Measurements from ENCODE around the gene DCST2. TPM values are rescaled to one million over a fixed set of nuclear protein-coding genes. Genes with fewer than 3 reads are reported as not detected.

Gene DCST2
- total RNA-seq, 6 experiments from 2014 or later: 0.08 to 0.14 TPM; not detected in 4

- Mint-ChIP-seq H3K36me3 (ENCODE audit: low read depth) (peaks cover 25% of the 10 kb centered on the region), H3K27ac (no peak overlapping the region), H3K4me1 (ENCODE audit: low read depth) (peaks cover 13% of the 10 kb centered on the region), H3K4me3 (no peak overlapping the region), H3K27me3 (ENCODE audit: insufficient read depth) (peaks cover 7% of the 10 kb centered on the region), H3K9me3 (no peaks in the 10 kb centered on the region)
- TF ChIP-seq CTCF (IDR thresholded peaks at IDR 0.05): peak; percentile 36
- DNase-seq: peak; percentile 97
Measured at GRCh38 chr1:154973344-154974101, 60.1 kb downstream of the DCST2 start.

GRCh38 chr1:154972517-154973343, 60.9 kb downstream of the DCST2 start:
- H3K27ac Mint-ChIP-seq: no peak overlapping the region
- peaks cover 21% of the 10 kb centered on the region for H3K4me1 Mint-ChIP-seq (ENCODE audit: low read depth)
- no peak overlapping the region for H3K4me3 Mint-ChIP-seq
- DNase-seq: peak; percentile 95
- peaks cover 33% of the 10 kb centered on the region for H3K36me3 Mint-ChIP-seq (ENCODE audit: low read depth)
- H3K9me3 Mint-ChIP-seq: no peaks in the 10 kb centered on the region
- peaks cover 7% of the 10 kb centered on the region for H3K27me3 Mint-ChIP-seq (ENCODE audit: insufficient read depth)
- TF ChIP-seq CTCF (IDR thresholded peaks at IDR 0.05): no peak

GRCh38 chr1:154972213-154972516, 61.4 kb downstream of the DCST2 start:
- Mint-ChIP-seq H3K4me3 (no peak overlapping the region), H3K27me3 (ENCODE audit: insufficient read depth) (peaks cover 7% of the 10 kb centered on the region), H3K27ac (no peak overlapping the region), H3K4me1 (ENCODE audit: low read depth) (peaks cover 26% of the 10 kb centered on the region), H3K36me3 (ENCODE audit: low read depth) (peaks cover 35% of the 10 kb centered on the region), H3K9me3 (no peaks in the 10 kb centered on the region)
- no peak for TF ChIP-seq CTCF (IDR thresholded peaks at IDR 0.05)
- no peak for DNase-seq

- Mint-ChIP-seq H3K4me1 (ENCODE audit: low read depth) (peaks cover 29% of the 10 kb centered on the region), H3K27ac (no peak overlapping the region)
Measured at GRCh38 chr1:154971341-154971998, 62.1 kb downstream of the DCST2 start.

More at GRCh38 chr1:154971341-154971998, 62.1 kb downstream of the DCST2 start:
- Mint-ChIP-seq H3K27me3 (ENCODE audit: insufficient read depth) (peaks cover 7% of the 10 kb centered on the region), H3K9me3 (no peaks in the 10 kb centered on the region), H3K4me3 (peak overlapping the region; percentile 95; the same call in 1 of the 2 replicates), H3K36me3 (ENCODE audit: low read depth) (peaks cover 35% of the 10 kb centered on the region)
- no peak for DNase-seq
- TF ChIP-seq CTCF (IDR thresholded peaks at IDR 0.05): no peak
